WTC11 (cell line): ENCODE data around the gene SPINK2. TPM values are rescaled to one million over a fixed set of nuclear protein-coding genes. Genes with fewer than 3 reads are reported as not detected.

Source experiments
- ATAC-seq: fragments of 200-7000 bp; cut with Tn5 transposase; 2 replicates; pipeline ENCODE4 v1.10.0; 2021; ENCODE audit warnings: mild to moderate bottlenecking, moderate library complexity
- CTCF ChIA-PET: fragments of 300-600 bp; sonication (Branson Sonifier 250); formaldehyde crosslinking; loops from one replicate; lab custom pipeline; 2021; ENCODE audit warnings: antibody characterized with exemption; lab: Charles Lee
- POLR2A ChIA-PET: fragments of 350-600 bp; sonication (Branson Sonifier 250); formaldehyde crosslinking; loops from one replicate; lab custom pipeline; 2021; ENCODE audit warnings: antibody characterized with exemption; lab: Charles Lee
- DNase-seq: peaks from one replicate; pipeline ENCODE4 v3.0.0; 2021; ENCODE audit warnings: low spot score
- H3K27ac Mint-ChIP-seq: 2 replicates; pipeline ENCODE4 v1.8.0; 2021; ENCODE audit warnings: mixed read lengths
- H3K27me3 Mint-ChIP-seq: 2 replicates; pipeline ENCODE4 v1.8.0; 2021; ENCODE audit warnings: low read depth, mild to moderate bottlenecking, moderate library complexity, mixed read lengths
- H3K36me3 Mint-ChIP-seq: 2 replicates; pipeline ENCODE4 v1.8.0; 2021; ENCODE audit warnings: mixed read lengths
- H3K4me1 Mint-ChIP-seq: 2 replicates; pipeline ENCODE4 v1.8.0; 2022; ENCODE audit warnings: mixed read lengths
- H3K4me3 Mint-ChIP-seq: 2 replicates; pipeline ENCODE4 v1.8.0; 2021; ENCODE audit warnings: mild to moderate bottlenecking, moderate library complexity, mixed read lengths
- H3K9me3 Mint-ChIP-seq: 2 replicates; pipeline ENCODE4 v1.8.0; 2021; ENCODE audit warnings: mixed read lengths
- AR ChIP-seq: fragments of 250-450 bp; sonication (Bioruptor Pico); IDR thresholded peaks from 2 replicates; pipeline ENCODE4 v1.9.0; 2021; ENCODE audit warnings: mild to moderate bottlenecking
- CBFB ChIP-seq: sonication (generic); formaldehyde crosslinking; IDR thresholded peaks from 2 replicates; pipeline ENCODE4 v1.8.1; 2022; ENCODE audit warnings: mild to moderate bottlenecking, low read depth, missing genetic modification reagents
- CREM ChIP-seq: sonication (generic); formaldehyde crosslinking; IDR thresholded peaks from 2 replicates; pipeline ENCODE4 v1.8.1; 2022; ENCODE audit warnings: mild to moderate bottlenecking, missing genetic modification reagents, moderate library complexity
- CTCF ChIP-seq: fragments of 200-600 bp; IDR thresholded peaks from 2 replicates; pipeline ENCODE4 v1.8.0; 2022; ENCODE audit warnings: antibody characterized with exemption
- ERG ChIP-seq: fragments of 250-450 bp; sonication (Bioruptor Pico); IDR thresholded peaks from 2 replicates; pipeline ENCODE4 v1.8.0; 2021; ENCODE audit warnings: mild to moderate bottlenecking
- GABPB1 ChIP-seq: sonication (generic); formaldehyde crosslinking; IDR thresholded peaks from 2 replicates; pipeline ENCODE4 v1.8.1; 2023; ENCODE audit warnings: mild to moderate bottlenecking, missing genetic modification reagents
- HMGA2 ChIP-seq: fragments of 250-450 bp; sonication (Bioruptor Pico); IDR thresholded peaks from 2 replicates; pipeline ENCODE4 v1.4.0; 2021; ENCODE audit warnings: mild to moderate bottlenecking, moderate library complexity
- HMGXB4 ChIP-seq: sonication (generic); formaldehyde crosslinking; IDR thresholded peaks from 2 replicates; pipeline ENCODE4 v1.8.1; 2023; ENCODE audit warnings: mild to moderate bottlenecking, moderate library complexity, missing genetic modification reagents
- IRF1 ChIP-seq: sonication (generic); formaldehyde crosslinking; IDR thresholded peaks from 2 replicates; pipeline ENCODE4 v1.8.0; 2023; ENCODE audit warnings: missing genetic modification reagents
- JUN ChIP-seq: sonication (generic); formaldehyde crosslinking; IDR thresholded peaks from 2 replicates; pipeline ENCODE4 v1.8.0; 2023; ENCODE audit warnings: mild to moderate bottlenecking, missing genetic modification reagents
- MXD4 ChIP-seq: fragments of 250-450 bp; sonication (Bioruptor Pico); IDR thresholded peaks from 2 replicates; pipeline ENCODE4 v1.8.0; 2021; ENCODE audit warnings: mild to moderate bottlenecking, moderate library complexity, borderline replicate concordance
- NFYB ChIP-seq: sonication (generic); formaldehyde crosslinking; conservative IDR thresholded peaks from 2 replicates; pipeline ENCODE4 v1.8.0; 2022; ENCODE audit warnings: low read depth, missing genetic modification reagents
- NR2C2 ChIP-seq: sonication (generic); formaldehyde crosslinking; IDR thresholded peaks from 2 replicates; pipeline ENCODE4 v1.8.0; 2022; ENCODE audit warnings: mild to moderate bottlenecking, missing genetic modification reagents
- PRDM15 ChIP-seq: sonication (generic); formaldehyde crosslinking; IDR thresholded peaks from 2 replicates; pipeline ENCODE4 v1.8.0; 2022; ENCODE audit warnings: missing genetic modification reagents
- PREB ChIP-seq: sonication (generic); formaldehyde crosslinking; IDR thresholded peaks from 2 replicates; pipeline ENCODE4 v1.8.1; 2022; ENCODE audit warnings: mild to moderate bottlenecking, missing genetic modification reagents, moderate library complexity, borderline replicate concordance
- PRRX2 ChIP-seq: fragments of 250-450 bp; sonication (Bioruptor Pico); IDR thresholded peaks from 2 replicates; pipeline ENCODE4 v1.8.0; 2021; ENCODE audit warnings: mild to moderate bottlenecking
- SMAD3 ChIP-seq: sonication (generic); formaldehyde crosslinking; IDR thresholded peaks from 2 replicates; pipeline ENCODE4 v1.8.0; 2022; ENCODE audit warnings: missing genetic modification reagents, mild to moderate bottlenecking, borderline replicate concordance
- ZNF138 ChIP-seq: sonication (generic); formaldehyde crosslinking; conservative IDR thresholded peaks from 2 replicates; pipeline ENCODE4 v1.8.1; 2022; ENCODE audit warnings: mild to moderate bottlenecking, moderate library complexity, missing genetic modification reagents
- ZNF263 ChIP-seq: sonication (generic); formaldehyde crosslinking; IDR thresholded peaks from 2 replicates; pipeline ENCODE4 v1.8.1; 2022; ENCODE audit warnings: low read depth, mild to moderate bottlenecking, moderate library complexity, missing genetic modification reagents
- ZNF671 ChIP-seq: fragments of 250-450 bp; sonication (Bioruptor Pico); IDR thresholded peaks from 2 replicates; pipeline ENCODE4 v1.8.0; 2021; ENCODE audit warnings: mild to moderate bottlenecking
- total RNA-seq: library from RNA; stranded (reverse); gene quantifications from 3 replicates; pipeline ENCODE4 v1.2.3, GENCODE V29; 2021

Gene SPINK2
- total RNA-seq, 1 experiment from 2014 or later: 0.92 TPM

- TF ChIP-seq AR (CRISPR knock-in tag) (no peak), NFYB (CRISPR knock-in tag) (no peak), NR2C2 (CRISPR knock-in tag) (no peak), ZNF671 (CRISPR knock-in tag) (no peak), CREM (CRISPR knock-in tag) (no peak), ZNF263 (CRISPR knock-in tag) (no peak), ERG (CRISPR knock-in tag) (no peak), SMAD3 (CRISPR knock-in tag) (no peak), MXD4 (CRISPR knock-in tag) (no peak), IRF1 (CRISPR knock-in tag) (no peak), CBFB (CRISPR knock-in tag) (no peak), ZNF138 (CRISPR knock-in tag) (no peak), PRRX2 (CRISPR knock-in tag) (no peak), HMGA2 (no peak), PREB (CRISPR knock-in tag) (no peak), JUN (no peak), GABPB1 (CRISPR knock-in tag) (no peak)
- TF ChIP-seq, all 79 proteins: peak for 0
- ATAC-seq (no peak), DNase-seq (no peak)
- CTCF ChIA-PET: interaction anchor here (0.7 to 1.3 kb wide), 2 partner anchors 33 to 135 kb away, joined by 4 to 6 read pairs; no protein-coding TSS in a partner anchor
- Mint-ChIP-seq H3K27ac (no peak overlapping the region), H3K27me3 (peaks cover 17% of the 10 kb centered on the region), H3K4me3 (no peak overlapping the region), H3K4me1 (peaks cover 3% of the 10 kb centered on the region; the same call in 1 of the 2 replicates), H3K36me3 (no peaks in the 10 kb centered on the region), H3K9me3 (no peaks in the 10 kb centered on the region; the same call in 1 of the 2 replicates)
- POLR2A ChIA-PET: no interaction called here
Observed at GRCh38 chr4:56803471-56803870, 18.0 kb downstream of the SPINK2 start.

- H3K4me3 Mint-ChIP-seq: peak overlapping the region; percentile 82
- peak; percentile 95 for ATAC-seq
- ChIA-PET CTCF (interaction anchor here (0.6 to 1.9 kb wide), 26 partner anchors 11 to 255 kb away, joined by 3 to 20 read pairs (median 4); partner anchors contain the start of gene SPINK2), POLR2A (no interaction called here)
- H3K4me1 Mint-ChIP-seq: peaks cover 3% of the 10 kb centered on the region; the same call in 1 of the 2 replicates
- DNase-seq: peak; percentile 85
- peaks cover 17% of the 10 kb centered on the region for H3K27me3 Mint-ChIP-seq
- H3K36me3 Mint-ChIP-seq: no peaks in the 10 kb centered on the region
- peak overlapping the region; percentile 36; the same call in 1 of the 2 replicates for H3K27ac Mint-ChIP-seq
- H3K9me3 Mint-ChIP-seq: no peaks in the 10 kb centered on the region; the same call in 1 of the 2 replicates
- TF ChIP-seq ZNF263 (CRISPR knock-in tag): no peak
- TF ChIP-seq HMGXB4: 0 out of 2 replicates have a peak, but pooled peaks have one; percentile 47
- TF ChIP-seq CTCF: peak; percentile 60
- TF ChIP-seq PRDM15 (CRISPR knock-in tag): no peak
Observed at GRCh38 chr4:56799824-56800756, 21.4 kb downstream of the SPINK2 start.
